NCI-H2107 treated with DMSO at 0.1 percent for 48 hours (cell line): ENCODE results near the gene DPP7.

ENCODE experiments used
- DNase-seq: peaks from one replicate; lab custom pipeline; 2025; ENCODE audit not compliant: unreplicated experiment; lab: John Stamatoyannopoulos, UW

Gene DPP7

GRCh38 chr9:137114613-137115393 is at the start of gene DPP7:
TSS of gene DPP7 (minus strand) at chr9:137114733. CDS start at chr9:137114713, 20 bp downstream.
- no peak for DNase-seq

- no peak for DNase-seq
These were observed 49.3 kb upstream of the DPP7 start for GRCh38 chr9:137163805-137164204.

- DNase-seq, result no peak
These were observed 48.8 kb upstream of the DPP7 start for GRCh38 chr9:137163365-137163715.

GRCh38 chr9:137162505-137163364 is 48.2 kb upstream of the DPP7 start:
- DNase-seq, result no peak

GRCh38 chr9:137161558-137162486 is 47.3 kb upstream of the DPP7 start:
- no peak for DNase-seq

GRCh38 chr9:137160716-137161557 is 46.4 kb upstream of the DPP7 start:
- no peak for DNase-seq

- no peak for DNase-seq
These were observed 45.5 kb upstream of the DPP7 start for GRCh38 chr9:137160054-137160425.

GRCh38 chr9:137159105-137160053 is 44.8 kb upstream of the DPP7 start:
- DNase-seq, result no peak

- DNase-seq, result no peak
These were observed 44.1 kb upstream of the DPP7 start for GRCh38 chr9:137158625-137159024.

GRCh38 chr9:137157618-137158415 is 43.3 kb upstream of the DPP7 start:
- DNase-seq, result no peak

- DNase-seq, result no peak
These were observed 42.2 kb upstream of the DPP7 start for GRCh38 chr9:137156567-137157375.

- DNase-seq, result no peak
These were observed 38.4 kb upstream of the DPP7 start for GRCh38 chr9:137152844-137153405.

GRCh38 chr9:137150617-137151457 is 36.3 kb upstream of the DPP7 start:
- no peak for DNase-seq

- DNase-seq, result no peak
These were observed 35.5 kb upstream of the DPP7 start for GRCh38 chr9:137149942-137150616.

GRCh38 chr9:137149363-137149762 is 34.8 kb upstream of the DPP7 start:
- DNase-seq, result no peak

- DNase-seq, result no peak
These were observed 34.1 kb upstream of the DPP7 start for GRCh38 chr9:137148661-137149060.
